Ishikawa (cell line): Measurements from ENCODE around the gene YPEL2.

Experiments used
- CEBPB ChIP-seq: IDR thresholded peaks from 2 replicates; pipeline ENCODE4 v1.6.1; 2012
- CREB1 ChIP-seq: IDR thresholded peaks from 2 replicates; pipeline ENCODE4 v1.6.1; 2012; ENCODE audit warnings: low read depth
- EGR1 ChIP-seq: IDR thresholded peaks from 2 replicates; pipeline ENCODE4 v1.6.1; 2012
- EP300 ChIP-seq: IDR thresholded peaks from 2 replicates; pipeline ENCODE4 v1.6.1; 2012; ENCODE audit warnings: borderline replicate concordance
- FOXM1 ChIP-seq: IDR thresholded peaks from 2 replicates; pipeline ENCODE4 v1.6.1; 2012; ENCODE audit warnings: low read depth, borderline replicate concordance
- NFIC ChIP-seq: IDR thresholded peaks from 2 replicates; pipeline ENCODE4 v1.6.1; 2012
- RAD21 ChIP-seq: IDR thresholded peaks from 2 replicates; pipeline ENCODE4 v1.6.1; 2012; ENCODE audit warnings: low read depth
- TAF1 ChIP-seq: IDR thresholded peaks from 2 replicates; pipeline ENCODE4 v1.6.1; 2012; ENCODE audit warnings: low read depth, mild to moderate bottlenecking
- TCF12 ChIP-seq: IDR thresholded peaks from 2 replicates; pipeline ENCODE4 v1.6.1; 2012; ENCODE audit warnings: low read depth
- TEAD4 ChIP-seq: IDR thresholded peaks from 2 replicates; pipeline ENCODE4 v1.6.1; 2012
- YY1 ChIP-seq: IDR thresholded peaks from 2 replicates; pipeline ENCODE4 v1.6.1; 2012; ENCODE audit warnings: low read depth
- ZBTB7A ChIP-seq: IDR thresholded peaks from 2 replicates; pipeline ENCODE4 v1.6.1; 2012; ENCODE audit warnings: low read depth
- TF ChIP-seq, protein P1 (sequence below): IDR thresholded peaks from 2 replicates; pipeline ENCODE4 v1.6.1; 2012
- TF ChIP-seq, protein P2 (sequence below): IDR thresholded peaks from 2 replicates; pipeline ENCODE4 v1.6.1; 2012
- TF ChIP-seq, protein P3 (sequence below): IDR thresholded peaks from 2 replicates; pipeline ENCODE4 v1.6.1; 2012; ENCODE audit warnings: low read depth, mild to moderate bottlenecking

The YPEL2 gene

DNA sequence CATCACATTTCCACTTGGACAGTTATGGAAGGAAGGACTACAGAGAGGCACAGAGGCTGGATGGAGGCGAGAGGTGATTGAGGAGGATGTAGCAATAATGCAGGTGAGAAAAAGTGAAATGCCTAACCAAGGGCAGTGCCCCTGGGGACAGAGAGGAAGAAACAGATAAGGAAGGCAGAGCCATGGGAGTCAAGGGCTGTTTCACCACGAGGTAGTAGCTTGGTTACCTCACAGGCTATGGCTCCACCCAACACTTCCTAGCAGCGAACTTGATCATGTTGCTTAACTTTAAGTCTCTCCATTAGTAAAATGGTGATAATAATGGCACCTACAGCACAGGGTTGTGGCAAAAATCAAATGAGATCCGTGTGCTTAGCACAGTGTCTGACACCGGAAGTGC is 83.9 kb downstream of the YPEL2 start:
- no peak for TF ChIP-seq YY1
- no peak for TF ChIP-seq CREB1
- TF ChIP-seq, protein P1, sequence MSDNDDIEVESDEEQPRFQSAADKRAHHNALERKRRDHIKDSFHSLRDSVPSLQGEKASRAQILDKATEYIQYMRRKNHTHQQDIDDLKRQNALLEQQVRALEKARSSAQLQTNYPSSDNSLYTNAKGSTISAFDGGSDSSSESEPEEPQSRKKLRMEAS: no peak
- TF ChIP-seq, protein P2, sequence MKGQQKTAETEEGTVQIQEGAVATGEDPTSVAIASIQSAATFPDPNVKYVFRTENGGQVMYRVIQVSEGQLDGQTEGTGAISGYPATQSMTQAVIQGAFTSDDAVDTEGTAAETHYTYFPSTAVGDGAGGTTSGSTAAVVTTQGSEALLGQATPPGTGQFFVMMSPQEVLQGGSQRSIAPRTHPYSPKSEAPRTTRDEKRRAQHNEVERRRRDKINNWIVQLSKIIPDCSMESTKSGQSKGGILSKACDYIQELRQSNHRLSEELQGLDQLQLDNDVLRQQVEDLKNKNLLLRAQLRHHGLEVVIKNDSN: no peak
- TF ChIP-seq, protein P3, sequence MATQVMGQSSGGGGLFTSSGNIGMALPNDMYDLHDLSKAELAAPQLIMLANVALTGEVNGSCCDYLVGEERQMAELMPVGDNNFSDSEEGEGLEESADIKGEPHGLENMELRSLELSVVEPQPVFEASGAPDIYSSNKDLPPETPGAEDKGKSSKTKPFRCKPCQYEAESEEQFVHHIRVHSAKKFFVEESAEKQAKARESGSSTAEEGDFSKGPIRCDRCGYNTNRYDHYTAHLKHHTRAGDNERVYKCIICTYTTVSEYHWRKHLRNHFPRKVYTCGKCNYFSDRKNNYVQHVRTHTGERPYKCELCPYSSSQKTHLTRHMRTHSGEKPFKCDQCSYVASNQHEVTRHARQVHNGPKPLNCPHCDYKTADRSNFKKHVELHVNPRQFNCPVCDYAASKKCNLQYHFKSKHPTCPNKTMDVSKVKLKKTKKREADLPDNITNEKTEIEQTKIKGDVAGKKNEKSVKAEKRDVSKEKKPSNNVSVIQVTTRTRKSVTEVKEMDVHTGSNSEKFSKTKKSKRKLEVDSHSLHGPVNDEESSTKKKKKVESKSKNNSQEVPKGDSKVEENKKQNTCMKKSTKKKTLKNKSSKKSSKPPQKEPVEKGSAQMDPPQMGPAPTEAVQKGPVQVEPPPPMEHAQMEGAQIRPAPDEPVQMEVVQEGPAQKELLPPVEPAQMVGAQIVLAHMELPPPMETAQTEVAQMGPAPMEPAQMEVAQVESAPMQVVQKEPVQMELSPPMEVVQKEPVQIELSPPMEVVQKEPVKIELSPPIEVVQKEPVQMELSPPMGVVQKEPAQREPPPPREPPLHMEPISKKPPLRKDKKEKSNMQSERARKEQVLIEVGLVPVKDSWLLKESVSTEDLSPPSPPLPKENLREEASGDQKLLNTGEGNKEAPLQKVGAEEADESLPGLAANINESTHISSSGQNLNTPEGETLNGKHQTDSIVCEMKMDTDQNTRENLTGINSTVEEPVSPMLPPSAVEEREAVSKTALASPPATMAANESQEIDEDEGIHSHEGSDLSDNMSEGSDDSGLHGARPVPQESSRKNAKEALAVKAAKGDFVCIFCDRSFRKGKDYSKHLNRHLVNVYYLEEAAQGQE: no peak
- no peak for TF ChIP-seq RAD21
- TF ChIP-seq FOXM1: no peak
- TF ChIP-seq NFIC: no peak

DNA sequence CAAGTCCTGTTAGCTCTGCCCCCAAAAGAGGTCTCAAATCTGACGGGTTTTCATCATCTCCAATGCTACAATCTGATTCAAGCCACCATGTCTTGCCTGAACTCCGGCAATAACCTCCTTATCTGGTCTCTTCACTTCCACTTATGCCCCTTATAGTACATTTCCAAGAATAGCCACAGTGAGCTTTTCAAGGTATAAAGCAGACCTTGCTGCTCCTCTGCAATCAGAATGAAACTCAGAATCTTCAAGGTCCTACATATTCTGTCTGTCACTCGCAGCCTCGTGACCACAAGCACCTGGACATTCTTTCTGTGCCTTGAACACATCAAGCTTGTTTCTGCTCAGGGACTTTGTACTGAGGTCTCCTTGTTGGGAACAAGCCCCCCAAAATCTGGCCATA is 84.7 kb downstream of the YPEL2 start:
- TF ChIP-seq YY1 (no peak), TEAD4 (no peak), TAF1 (no peak)

DNA sequence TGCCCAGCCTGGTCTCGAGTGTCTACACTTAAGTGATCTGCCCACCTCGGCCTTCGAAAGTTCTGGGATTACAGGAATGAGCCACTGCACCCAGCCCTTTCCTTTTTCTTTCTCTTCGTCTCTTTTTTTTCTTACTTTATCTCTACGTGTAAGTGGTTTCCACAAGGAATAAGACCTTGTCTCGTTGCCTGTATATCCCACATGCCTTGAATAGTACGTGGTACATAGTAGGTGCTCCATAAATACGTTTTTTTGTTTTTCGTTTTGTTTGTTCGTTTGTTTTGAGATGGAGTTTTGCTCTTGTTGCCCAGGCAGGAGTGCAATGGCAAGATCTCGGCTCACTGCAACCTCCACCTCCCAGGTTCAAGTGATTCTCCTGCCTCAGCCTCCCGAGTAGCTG is 86.0 kb downstream of the YPEL2 start:
- TF ChIP-seq CREB1 (no peak), YY1 (no peak), TEAD4 (no peak), CEBPB (no peak), FOXM1 (no peak), EP300 (no peak), RAD21 (no peak), EGR1 (no peak), TAF1 (no peak), TCF12 (no peak)
- TF ChIP-seq, protein P2: no peak
- TF ChIP-seq, protein P1: no peak

DNA sequence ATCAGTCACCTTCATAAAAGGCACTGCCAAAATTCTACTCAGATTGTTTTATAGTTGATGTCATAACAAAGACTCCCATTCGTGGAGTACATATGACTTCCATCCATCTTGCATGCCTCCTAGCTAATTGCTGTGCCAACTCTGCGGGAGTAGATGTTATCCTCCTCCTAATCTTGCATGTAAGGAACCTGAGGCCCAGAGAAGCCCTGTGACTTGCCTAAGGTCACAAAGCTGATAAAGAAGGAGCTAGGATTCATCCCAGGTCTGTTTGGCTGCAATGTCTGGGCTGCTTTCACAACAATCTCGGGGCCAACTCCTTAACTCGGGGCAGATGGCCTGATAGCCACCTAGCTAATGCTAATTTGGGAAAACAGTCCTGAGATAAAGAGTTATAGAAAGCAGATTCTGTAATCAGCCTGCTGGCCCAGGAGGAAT is 87.3 kb downstream of the YPEL2 start:
- TF ChIP-seq EP300 (no peak), FOXM1 (no peak), CREB1 (no peak), ZBTB7A (no peak), CEBPB (no peak), YY1 (no peak), TCF12 (no peak), RAD21 (no peak), TAF1 (no peak), NFIC (no peak), TEAD4 (no peak), EGR1 (no peak)
- TF ChIP-seq, protein P3: no peak
- TF ChIP-seq, protein P2: no peak
- TF ChIP-seq, protein P1: no peak

DNA sequence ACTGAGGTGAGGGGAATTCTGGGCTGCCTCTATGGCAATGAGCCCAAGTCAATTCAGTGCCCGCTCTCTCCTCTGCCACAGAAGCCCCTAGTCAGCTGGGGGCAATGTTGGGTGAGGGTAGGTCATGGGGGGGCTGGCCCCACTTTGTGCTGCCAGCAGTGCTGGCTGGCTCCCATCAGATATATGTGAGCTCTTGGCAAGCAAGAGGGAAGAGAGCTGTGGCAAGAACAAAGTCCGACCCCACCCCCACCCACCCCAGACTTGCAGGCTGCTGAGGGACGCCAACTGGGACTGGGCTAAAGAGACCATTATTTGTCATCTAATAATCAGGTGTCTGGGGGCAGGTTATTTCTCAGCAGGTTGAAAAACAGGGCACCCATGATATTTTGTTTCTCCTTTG is 89.4 kb downstream of the YPEL2 start:
- TF ChIP-seq NFIC (no peak), RAD21 (no peak), EGR1 (no peak)

DNA sequence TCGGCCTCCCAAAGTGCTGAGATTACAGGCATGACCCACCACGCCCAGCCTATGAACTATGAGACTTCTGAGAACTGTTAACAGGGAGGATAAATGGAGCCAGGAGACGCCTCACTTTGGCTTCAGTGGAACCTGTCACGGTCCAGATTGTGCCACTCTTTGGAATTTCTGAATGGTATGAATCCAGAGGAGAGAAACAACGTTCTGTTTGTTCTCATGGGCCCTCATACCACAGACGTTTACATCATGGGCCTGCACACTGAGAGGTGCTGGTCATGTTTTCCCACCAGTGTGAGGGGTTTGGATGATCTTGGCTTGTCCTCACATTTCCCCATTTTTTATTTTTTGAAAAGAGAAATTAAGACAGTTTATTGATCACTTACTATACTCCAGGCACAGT is 90.3 kb downstream of the YPEL2 start:
- no peak for TF ChIP-seq TEAD4
- no peak for TF ChIP-seq TCF12
- no peak for TF ChIP-seq EGR1
- no peak for TF ChIP-seq CEBPB
- TF ChIP-seq ZBTB7A: no peak
- TF ChIP-seq, protein P3: no peak
- no peak for TF ChIP-seq RAD21
- no peak for TF ChIP-seq TAF1
- TF ChIP-seq YY1: no peak
- TF ChIP-seq, protein P1: no peak
- TF ChIP-seq EP300: no peak
- TF ChIP-seq, protein P2: no peak
